GM19463 (cell line): ENCODE measurements around the gene NPY5R.

Experiments used
- ATAC-seq: cut with Tn5 transposase; IDR thresholded peaks from one replicate; pipeline ENCODE4 v1.9.1; 2021; ENCODE audit warnings: mild to moderate bottlenecking, moderate library complexity; ENCODE audit not compliant: unreplicated experiment

Gene NPY5R

DNA sequence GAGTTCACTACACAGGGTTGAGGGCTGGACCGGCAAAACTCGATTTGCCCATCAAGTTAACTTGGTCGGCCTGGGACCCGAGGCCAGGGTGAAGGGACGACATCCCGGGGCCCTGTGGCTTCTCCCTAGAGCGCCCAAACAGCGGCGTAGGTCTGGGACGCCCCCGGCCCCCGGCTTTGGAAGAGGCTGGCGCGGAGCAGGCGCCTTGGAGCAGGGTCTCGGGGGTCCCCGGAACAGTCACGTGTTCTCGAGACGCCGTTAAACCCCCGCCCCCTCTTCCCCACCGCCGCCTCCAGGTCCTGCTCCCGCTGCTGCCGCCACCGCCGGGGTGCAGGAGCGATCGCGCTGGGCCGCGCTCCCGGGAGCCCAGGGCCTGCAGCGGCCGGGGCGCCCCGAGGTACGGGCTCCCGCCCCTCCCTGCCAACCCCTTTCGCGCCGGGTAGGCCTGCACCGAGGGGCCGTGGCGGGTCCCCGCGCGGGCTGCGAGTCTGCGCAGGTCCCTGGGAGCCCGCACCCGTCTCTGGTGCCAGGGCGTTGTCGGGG, at the start of gene NPY5R:
Gene NPY5R, plus strand, starts transcription at position 289 of the 543 bp plus-strand sequence. CDS start 6,382 bp downstream, outside the sequence.
- ATAC-seq, result no peak

DNA sequence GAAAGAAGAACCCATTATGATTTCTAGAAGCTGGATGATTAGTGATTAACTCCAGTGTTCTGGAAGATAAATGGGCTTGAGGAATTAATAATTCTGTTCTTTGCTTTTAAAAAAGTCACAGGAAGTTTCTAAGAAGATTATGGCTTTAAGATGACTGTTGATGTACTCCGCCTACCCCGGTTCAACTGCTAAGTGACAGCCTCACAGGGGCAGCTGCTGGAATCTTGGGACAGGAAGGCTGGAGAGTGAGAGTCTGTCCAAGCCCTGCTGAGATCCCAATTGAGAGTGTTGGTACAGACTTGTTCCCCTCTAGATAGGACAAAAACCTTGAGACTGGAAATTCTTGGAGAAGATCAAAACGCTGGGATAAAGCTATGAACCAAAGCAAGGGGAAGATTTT, 48.6 kb upstream of the NPY5R start:
- no peak for ATAC-seq

DNA sequence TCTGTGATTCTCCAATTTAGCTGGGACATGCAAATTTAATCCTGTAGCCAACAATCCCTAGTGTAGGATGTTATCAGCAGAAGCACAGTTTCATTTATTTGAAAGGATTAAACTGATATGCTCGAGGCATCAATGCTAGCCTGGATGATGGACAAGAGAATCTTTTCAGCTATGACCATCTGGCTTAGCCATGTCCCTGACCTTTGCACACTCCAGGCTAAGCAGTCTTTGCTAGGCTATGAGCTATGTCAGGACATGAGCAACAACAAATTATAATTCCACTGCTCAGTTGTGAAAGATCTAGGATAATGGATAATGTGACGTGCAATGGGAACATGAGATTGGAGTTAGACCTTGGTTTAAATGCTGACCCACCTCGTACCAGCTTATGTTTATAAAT, 43.2 kb upstream of the NPY5R start:
- ATAC-seq, result no peak

DNA sequence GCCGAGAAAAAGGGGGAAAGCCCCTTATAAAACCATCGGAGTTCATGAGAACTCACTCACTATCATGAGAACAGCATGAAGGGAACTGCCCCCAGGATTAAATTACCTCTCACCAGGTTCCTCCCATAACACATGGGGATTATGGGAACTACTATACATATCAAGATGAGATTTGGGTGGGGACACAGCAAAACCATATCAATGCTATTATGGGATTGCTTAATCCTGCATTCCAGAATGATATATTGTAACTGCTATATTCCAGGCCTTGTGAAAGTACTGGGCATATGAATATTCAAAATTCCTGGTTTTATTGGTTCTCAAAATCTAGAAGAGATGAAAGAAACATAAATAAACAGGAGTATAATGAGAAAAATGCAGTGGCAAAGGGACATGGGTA, 40.6 kb upstream of the NPY5R start:
- no peak for ATAC-seq

DNA sequence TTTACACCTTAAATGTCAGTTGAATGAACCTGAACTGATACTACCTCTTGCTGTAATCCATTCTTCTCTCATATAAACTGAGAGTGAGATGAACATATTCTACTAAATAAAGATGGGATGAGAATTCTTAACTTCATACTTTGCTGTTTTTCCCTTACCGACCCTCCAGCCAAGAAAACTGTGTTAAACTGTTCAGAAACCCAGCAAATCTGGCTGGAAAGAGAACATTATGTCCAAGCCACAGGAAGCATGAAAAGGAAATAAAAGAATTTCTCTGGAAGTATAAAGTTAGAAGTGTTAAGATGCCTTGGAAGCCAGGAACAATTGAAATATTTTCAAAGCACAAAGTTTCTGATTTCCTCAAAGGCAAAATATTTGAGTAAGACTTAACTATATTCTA, 34.2 kb upstream of the NPY5R start:
- ATAC-seq, result no peak

DNA sequence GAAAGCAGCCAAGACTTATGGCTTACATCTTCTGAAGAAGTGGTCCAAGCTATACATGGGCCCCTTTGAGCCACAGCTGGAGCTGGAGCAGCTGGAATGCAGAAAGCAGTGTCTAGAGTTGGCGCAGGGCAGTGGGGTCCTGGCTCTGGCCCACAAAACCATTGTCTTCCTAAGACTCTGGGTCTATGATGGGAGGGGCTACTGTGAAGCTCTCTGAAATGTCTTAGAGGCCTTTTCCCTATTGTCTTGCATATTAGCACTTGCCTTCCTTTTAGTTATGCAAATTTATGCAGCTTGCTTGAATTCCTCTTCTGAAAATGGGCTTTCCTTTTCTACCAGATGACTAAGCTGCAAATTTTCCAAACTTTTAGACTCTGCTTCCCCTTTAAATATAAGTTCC, 26.6 kb upstream of the NPY5R start:
- no peak for ATAC-seq

DNA sequence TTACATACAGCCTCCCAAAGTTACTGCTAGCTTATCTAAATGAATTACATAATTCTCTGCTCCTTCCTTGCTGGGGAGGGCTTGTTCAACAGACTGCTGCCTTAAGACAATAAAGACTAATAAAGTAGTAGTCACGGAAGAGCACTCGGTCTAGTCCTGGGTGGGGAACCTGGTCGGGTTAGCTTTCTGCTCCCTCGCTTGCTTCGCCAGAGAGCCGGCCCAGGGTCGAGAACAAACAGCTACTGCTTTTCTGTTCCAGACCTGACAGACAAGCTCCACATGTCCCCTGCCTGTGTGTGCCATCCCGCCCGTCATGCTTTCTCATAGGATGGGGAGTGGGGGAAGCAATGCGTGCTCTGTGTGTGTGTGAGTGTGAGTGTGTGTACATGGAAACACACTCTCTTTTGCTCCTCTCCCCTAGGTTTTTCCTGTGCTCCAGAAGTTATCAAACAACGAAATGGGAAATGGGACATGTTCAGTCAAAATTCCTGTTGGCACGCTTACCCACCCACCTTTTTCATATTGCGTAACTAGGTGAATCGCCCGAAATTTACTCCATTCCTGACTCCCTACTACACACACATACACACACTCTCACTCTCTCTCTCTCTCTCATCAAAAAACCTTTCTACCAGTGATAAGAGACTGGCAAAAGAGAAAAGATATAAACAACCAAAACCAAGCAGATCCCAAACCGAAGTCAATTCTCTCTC, 12.6 kb upstream of the NPY5R start:
- no peak for ATAC-seq

DNA sequence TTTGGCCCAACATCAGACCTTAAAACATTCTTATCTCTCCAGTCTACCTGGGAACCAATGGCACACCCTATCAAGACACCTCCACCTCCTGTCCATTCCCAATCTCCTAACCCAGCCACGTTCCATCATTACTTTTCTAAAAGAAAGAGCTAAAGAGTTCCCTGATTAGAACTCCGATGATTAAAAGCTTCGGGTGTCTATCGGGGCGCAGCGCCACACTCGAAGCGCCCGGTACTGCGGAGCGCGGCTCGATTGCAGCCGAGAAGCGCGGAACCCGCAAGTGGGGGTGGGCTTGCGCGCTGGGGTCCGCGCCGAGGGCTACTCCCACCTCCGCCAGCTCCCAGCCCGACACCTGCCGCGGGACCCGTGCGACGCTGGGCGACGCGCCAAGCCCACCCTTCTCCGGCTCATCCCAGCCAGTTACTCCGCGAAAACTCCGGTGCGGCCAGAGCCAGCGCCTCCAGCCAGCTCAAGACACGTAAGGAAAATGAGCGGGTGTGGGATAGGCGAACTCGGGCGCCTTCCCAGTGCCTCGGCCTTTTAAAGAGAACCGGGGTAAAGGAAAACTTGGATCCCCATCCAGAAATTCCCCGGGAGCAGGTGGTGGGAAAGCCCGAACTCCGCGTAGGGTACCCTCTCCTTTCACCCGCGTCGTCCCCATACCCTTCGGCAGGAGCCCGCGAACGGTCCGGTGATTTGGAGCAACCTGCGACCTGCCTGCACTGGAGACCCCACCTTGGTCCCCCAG, 11.9 kb upstream of the NPY5R start:
- ATAC-seq, result peak; percentile 12

DNA sequence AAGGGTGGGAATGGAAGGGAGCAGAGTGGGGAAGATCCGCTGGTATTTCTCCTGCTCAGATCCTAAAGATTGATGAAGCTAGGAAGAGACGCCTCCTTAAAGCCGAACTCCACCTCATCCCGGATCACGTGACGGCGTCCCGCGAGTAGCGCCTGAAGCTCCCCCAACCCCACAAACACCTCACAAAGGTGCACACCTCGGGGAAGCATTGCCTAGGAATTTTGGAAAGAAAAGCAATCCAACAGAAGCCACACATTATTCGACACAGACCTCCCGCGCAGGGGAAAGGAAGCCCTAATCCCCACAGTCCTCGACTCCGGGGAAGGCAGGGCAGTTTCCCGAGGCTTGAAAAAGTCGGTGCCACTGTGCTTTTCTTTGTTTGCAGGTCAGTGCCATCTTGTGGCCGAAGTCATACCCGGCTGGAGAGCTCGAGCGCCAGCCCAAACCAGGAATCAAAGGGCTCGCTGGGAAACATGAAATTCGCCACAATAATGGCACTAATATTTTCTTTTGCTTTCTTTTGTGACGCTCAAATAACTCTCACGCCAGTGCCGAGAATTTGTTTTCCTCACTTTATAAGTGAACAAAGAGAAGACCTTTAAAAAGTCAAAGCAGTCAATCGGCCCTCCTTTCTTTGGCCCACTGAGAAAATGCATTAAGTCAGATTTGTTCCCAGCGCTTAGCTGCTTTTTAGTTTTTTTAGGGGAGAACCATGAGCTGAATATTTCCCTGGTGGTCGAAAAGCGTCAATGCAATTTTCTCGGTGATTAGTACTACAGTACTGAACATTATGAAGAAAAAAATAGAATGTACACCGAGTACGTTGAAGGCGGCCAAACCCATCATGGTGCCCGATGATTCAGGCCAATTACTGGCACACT, 10.9 kb upstream of the NPY5R start, which contains the start of gene NPY1R:
Gene NPY1R, minus strand, starts transcription at position 71 of the 881 bp plus-strand sequence. CDS start 6,042 bp downstream, outside the sequence.
- ATAC-seq, result peak; percentile 91

DNA sequence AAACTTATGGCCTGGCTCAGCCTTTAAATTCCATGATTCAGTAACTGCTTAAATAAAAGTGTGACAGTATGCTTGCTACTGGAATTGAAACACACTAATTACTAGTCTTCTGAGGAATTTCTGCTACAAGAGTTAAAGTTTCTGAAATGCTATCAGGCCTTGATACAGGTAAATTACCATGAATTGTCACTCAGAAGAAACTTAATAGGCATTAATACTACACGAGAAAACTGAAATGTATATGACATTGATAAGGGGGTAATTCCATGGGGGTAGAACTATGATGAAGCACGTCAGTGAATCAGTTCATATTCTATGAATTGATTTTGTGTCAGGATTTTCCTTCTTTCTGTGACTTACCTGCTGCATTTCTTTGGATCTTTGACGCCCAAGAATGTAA, 8.3 kb upstream of the NPY5R start:
- ATAC-seq, result no peak

DNA sequence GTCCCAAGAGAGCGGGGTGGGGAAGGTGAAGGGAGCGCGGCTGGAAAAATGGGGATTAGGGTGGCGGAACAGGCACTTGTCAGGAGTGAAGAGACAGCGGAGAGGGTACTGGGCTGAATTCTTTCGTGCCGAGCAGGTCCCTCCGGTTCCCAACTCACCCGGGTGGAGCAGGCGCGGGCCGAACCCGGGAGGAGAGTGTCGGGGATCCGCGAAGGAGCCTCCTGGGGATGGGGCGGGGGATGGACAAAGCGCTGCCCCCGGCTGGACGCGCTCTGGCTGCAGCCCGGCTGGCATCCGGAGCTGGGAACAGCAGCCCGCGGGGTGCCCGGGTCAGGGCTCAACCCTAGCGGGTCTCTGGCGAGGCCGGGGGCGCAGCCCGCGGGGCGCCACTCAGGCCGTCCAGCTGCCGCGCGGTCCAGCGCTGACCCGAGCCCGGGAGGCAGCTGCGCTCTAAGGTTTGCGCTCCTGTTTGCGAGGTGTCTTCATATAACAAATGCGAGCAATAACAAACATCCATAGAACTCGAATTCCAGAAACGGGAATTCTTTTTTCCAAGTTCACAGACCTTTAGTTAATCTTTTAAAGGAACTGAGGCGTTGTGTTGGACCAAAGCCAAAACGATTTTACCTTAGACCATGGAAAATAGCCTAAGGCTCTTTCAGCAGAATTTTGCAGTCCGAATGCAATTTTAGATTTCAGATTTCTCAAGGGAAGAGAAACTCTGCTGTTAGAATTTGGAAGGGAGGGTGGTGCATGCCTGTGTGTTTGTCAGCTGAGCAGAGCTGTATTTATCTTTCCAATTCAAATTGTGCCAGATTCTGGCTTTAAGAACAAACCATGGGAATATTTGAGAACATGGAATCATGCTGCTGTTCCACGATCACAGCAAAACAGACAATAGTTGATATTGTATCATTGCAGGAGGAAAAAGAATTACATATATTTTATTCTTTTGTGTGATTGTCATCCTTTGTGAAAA, 744 bp downstream of the NPY5R start:
- ATAC-seq, result no peak

DNA sequence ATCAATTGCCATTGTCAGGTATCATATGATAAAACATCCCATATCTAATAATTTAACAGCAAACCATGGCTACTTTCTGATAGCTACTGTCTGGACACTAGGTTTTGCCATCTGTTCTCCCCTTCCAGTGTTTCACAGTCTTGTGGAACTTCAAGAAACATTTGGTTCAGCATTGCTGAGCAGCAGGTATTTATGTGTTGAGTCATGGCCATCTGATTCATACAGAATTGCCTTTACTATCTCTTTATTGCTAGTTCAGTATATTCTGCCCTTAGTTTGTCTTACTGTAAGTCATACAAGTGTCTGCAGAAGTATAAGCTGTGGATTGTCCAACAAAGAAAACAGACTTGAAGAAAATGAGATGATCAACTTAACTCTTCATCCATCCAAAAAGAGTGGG, 7.0 kb downstream of the NPY5R start:
- no peak for ATAC-seq

DNA sequence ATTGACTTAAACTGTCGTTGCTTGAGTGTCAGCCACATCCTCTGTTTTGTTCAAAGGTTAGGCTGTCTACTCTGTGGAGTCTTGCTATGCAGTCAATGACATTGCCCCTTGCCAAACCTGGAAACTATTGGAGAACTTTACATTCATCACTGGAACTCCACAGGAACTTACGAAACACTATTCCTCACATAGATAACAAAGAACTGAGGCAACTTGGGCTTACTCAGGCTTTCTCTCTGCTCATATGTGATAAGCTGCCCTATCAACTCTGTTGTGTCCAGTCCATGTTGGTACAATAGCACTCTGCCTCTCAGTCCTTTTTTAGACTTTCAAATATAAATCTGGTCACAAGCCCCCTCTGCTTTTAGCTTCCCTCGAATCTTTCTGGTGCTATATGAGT, 9.4 kb downstream of the NPY5R start:
- no peak for ATAC-seq

DNA sequence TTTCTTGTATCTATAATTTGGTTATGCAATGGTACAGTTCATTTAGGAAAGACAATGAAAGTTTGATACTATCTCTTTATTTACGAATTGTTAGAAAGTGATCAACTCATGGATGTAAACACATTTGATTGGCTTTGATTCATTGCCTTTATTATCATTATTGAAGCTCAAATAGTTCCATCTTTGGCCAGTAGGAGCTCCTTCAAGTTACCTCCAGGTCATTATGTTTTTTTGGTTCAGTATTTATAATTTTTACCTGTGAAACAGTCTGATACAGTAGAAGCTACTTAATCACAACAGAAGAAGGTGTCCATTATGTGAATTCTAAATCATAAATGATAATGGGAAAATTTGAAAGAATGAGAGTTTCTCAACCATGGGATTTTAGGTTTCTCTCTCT, 12.4 kb downstream of the NPY5R start:
- ATAC-seq, result no peak

DNA sequence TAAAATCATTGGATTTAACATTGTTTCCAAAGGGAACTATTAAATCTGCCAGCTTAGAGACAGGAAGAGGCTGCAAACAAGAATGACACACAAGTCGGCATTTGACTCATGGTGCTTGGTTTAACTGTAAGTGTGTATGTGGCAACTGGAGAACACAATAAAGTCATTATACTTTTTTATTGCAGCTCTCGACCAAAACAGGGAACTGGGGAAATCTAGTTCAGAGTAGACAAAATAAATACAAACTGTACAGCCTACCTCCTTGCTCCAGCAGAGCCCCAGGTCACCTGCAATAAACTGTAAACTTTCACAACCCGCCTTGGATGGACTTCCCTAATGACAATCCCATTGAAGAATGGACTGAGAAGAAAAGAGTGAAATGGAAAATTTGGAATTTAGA, 24.0 kb downstream of the NPY5R start:
- ATAC-seq, result no peak

DNA sequence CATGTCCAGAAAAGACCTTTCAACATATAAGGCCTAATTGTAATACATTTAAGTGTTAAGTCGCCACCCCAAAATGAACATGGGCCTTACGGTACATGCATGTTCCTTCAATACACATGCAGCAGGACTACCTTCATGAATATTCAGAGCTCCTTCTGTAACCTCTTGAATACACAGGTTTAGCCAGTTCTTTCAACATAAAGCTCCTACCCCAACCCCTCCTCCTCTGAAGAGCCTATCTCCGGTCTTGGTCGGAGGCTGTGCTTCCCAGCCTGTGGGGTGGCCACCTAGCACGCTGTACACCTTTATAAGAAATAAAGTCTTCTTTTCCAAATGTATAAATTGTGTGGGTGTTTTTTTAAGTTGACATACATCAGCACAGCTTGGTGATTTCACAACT, 28.3 kb downstream of the NPY5R start:
- ATAC-seq, result no peak

DNA sequence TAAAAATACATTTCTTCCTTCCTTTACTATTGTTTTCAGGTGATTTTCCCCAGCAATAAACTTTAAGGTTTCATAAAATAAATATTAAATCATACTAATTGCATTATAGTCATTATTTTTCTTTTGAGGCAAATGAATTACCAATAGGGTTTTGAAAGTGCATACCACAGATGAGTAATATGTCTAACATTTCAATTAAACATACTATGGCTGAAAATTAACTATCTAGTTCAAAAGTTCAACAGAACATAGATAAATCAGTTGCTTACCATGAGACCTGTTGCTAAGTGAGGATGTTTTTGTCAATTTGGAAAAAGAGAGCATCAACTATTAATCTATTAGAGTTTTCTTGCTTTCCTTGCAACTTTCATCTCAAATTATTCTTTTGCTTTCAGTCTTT, 35.0 kb downstream of the NPY5R start:
- ATAC-seq, result no peak

DNA sequence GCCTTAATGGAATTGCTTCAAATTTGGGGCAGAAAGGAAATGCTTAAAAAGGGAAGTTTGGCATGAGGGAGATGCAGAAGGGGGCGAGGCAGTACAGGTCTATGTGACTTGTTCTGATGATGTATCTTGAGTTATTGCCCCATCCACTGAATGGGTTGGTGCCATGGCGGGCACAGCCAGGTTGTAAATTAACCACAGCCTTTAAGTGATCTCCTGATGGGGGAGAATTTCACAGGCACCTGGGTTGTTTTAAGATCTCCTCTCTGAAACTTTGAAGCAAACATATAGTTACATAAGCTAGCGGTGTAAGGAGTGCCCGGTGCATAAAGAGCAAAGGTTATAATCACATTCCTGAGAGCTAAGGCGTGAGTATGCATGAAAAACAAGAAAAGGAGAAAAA, 37.0 kb downstream of the NPY5R start:
- no peak for ATAC-seq

DNA sequence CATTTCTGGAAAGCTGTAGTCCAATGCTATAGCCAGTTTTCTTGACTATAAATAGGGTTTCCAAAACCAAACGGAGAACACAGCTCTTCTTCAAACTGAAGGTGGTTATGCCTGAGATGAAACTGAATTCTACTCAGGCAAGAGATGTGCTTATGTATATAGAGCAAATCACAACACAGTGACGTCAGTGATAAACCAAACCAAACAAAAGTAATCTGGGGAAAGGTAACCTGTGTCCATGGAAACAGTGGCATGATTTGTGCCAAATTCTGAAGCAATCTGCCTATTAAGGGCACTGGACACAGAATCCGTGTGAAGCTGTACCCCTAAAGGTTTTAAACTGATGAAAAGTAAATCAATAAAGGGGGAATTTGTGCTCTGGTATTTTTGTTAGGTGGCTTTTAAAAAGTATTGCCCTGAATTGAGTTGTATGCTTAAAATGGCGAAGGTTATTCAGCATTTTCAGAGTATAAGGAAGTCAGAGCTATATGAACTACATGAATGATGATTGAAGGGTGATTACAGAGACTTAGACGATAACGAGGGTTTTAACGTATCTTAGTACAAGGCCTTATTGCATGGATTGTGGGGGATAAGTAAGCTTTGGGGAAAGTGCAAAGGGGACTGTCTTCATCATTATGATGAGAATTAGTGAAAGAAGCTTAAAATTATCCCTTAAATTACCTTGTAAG, 38.6 kb downstream of the NPY5R start:
- no peak for ATAC-seq
